HG03457 (cell line): ENCODE results near the gene GRB2.
A peak's percentile ranks its signal among the peaks of the same experiment; 100 is the strongest.

ENCODE experiments used
- ATAC-seq: cut with Tn5 transposase; IDR thresholded peaks from one replicate; pipeline ENCODE4 v1.9.1; 2021; ENCODE audit warnings: moderate number of reproducible peaks; ENCODE audit not compliant: unreplicated experiment

GRB2 gene

GRCh38 chr17:75414488-75414887 lies 9.0 kb upstream of the GRB2 start:
- ATAC-seq: no peak

- ATAC-seq: no peak
Measured at GRCh38 chr17:75412455-75413317, 7.2 kb upstream of the GRB2 start.

GRCh38 chr17:75411328-75412067 lies 6.0 kb upstream of the GRB2 start:
- ATAC-seq: no peak

- ATAC-seq: no peak
Measured at GRCh38 chr17:75410141-75410540, 4.7 kb upstream of the GRB2 start.

DNA sequence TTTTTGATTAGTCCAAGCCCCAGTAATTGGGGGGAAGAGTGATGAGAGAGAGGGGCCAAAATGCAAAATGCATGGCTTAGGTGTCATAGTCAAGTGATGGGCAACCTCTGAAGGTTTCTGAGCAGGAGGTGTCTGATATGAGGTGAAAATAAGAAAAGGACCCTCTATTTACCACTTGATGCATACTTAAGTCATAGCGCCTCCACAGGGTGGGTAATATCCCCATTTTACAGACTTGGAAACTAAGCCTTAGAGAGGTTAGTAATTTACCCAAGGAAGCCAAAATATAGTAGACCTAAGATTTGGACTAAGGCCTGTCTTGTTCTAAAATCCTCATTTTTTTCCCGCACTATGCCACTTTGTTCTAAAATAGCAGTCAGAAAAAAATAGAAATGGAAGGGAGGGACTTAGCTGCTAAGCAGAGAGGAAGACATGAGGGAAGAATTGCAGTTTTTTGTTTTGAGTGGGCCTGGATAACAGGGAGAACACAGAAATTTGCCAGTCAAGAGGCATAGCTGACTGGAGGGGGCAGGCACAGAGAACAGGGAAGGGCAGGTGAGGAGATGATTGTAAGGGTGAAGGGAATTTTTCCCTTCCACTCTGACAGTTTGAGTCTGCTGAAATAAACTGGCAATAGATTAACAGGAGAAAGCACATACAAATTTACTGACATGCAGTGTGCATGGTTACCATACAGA lies 2.3 kb upstream of the GRB2 start:
- no peak for ATAC-seq

DNA sequence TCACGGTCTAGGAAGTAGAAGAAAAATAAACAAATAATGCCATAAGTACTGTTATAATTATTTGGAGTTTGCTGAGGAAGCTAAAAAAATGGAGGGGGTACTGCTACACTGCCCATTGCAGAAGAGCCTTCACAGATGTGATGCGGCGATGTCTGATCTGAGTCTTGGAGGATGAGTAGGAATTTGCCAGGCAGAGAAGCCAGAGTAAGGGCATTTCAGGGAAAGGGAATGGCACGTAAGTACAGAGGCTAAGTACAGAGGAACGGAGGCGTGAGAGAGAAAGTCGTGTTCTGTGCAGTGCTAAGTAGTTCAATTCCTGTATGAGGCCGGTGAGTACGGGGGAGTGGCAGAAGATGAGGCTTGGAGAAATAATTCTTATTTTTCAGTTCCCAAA lies 741 bp upstream of the GRB2 start:
- ATAC-seq: no peak

GRCh38 chr17:75404731-75405364 lies 630 bp downstream of the GRB2 start:
- ATAC-seq: peak; percentile 14

- ATAC-seq: no peak
Measured at GRCh38 chr17:75404223-75404730, 1.2 kb downstream of the GRB2 start.

DNA sequence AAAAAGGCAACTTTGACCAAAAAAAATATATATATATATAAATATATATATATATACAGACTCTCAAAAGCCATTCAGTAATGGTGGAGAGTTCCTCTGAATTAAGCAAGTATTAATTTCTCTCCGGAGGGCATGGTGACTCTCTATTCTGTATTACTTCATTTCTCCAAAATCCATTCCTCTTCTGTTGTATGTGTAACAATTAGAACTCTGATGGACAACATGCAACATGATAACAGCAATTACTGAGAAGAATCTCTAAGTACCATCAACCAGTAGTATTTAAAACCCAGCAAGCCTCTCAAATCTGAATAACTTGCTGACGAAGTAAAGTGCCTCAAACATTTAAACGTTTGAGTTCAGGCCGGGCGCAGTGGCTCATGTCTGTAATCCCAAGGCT lies 2.3 kb downstream of the GRB2 start:
- ATAC-seq: no peak

DNA sequence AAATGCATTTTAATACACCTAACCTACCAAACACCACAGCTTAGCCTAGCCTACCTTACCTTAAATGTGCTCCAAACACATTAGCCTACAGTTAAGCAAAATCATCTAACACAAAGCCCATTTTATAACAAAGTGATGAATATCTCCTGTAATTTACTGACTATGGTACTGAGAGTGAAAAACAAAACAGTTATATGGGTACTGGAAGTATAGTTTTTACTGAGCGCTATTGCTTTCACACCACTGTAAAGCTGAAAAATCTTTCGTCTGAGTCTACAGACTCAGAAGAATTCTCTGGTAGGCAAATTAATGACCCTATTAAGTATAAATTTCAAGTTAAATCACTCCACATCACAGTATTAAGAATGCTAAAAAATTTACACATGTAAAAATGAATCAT lies 3.5 kb downstream of the GRB2 start:
- ATAC-seq: no peak

DNA sequence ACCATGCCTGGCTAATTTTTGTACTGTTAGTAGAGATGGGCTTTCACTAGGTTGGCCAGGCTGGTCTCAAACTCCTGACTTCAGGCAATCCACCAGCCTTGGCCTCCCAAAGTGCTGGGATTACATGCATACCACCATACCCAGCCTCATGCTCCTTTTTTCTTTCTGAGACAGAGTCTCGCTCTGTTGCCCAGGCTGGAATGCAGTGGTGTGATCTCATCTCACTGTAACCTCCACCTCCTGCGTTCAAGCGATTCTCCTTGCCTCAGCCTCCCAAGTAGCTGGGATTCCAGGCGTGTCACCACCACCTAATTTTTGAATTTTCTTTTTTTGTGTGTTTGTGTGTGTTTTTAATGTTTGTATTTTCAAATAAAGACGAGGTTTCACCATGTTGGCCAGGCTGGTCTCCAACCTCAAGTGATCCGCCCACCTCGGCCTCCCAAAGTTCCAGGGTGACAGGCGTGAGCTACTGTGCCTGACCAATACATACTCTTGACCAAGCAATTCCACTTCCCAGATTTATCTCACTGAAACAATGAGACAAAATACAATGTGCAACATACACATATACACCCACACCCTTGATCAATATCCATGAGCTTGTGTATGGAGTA lies 5.0 kb downstream of the GRB2 start:
- no peak for ATAC-seq

DNA sequence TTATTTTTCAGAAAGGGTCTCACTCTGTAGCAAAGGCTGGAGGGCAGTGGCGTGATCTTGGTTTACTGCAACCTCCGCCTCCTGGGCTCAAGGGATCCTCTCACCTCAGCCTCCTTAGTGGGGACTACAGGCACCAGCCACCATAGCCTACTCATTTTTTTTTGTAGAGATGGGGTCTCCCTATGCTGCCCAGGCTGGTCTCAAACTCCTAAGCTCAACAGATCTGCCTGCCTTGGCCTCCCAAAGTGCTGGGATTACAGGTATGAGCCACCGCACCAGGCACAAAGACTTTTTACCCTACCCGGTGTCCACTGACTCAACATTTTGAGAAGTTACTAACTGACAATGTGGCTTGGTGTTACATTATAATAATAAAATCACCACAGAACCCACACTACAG lies 7.2 kb downstream of the GRB2 start:
- ATAC-seq: no peak

DNA sequence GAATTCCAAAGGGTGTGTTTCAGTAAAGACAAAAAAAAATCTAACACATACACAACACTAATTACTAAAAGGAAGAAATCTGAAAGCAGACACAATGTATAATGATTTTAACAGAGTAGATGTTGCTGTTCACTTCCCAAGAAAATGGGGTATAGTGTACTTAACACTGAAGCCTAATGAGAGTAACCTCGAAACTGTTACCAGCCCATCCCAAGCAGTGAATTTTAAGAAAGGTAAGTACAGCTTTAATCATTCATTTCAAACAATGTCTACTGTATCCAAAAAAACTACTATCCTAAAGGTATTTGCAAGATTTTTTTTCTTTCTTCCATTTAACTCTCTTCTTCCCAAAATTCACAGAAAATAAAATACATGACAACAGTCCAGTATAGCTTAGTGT lies 8.3 kb downstream of the GRB2 start:
- no peak for ATAC-seq

GRCh38 chr17:75396796-75397195 lies 8.7 kb downstream of the GRB2 start:
- no peak for ATAC-seq

- ATAC-seq: no peak
Measured at GRCh38 chr17:75396025-75396424, 9.5 kb downstream of the GRB2 start.

DNA sequence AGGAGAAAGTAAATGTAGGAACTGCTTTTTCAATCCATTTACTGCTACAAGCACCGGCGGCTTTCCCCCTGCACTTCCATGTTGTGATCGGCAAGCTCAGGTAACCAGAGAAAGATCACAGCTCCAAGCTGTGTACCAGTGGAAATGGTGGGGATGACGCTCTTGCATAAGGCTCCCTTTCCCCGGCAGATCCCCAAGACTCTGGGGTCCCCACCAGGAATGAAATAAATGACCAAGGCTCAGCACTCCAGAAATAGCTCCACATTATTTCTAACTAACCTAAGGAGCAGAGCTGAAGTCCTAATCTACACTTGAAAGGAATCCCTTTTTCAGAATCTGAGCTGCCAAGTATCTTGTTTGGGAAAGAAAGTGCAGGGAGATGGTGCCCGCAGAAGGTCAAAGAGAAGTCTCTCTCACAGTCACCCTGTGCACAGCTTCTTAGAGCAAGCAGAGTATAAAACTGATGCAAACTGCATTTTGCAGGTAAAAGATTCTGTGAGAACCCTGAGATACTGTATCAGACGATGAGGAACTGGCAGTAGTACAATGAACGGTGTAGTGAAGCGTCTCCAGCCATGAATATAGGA lies 11.1 kb downstream of the GRB2 start:
- no peak for ATAC-seq

- ATAC-seq: no peak
Measured at GRCh38 chr17:75393523-75394331, 11.8 kb downstream of the GRB2 start.

DNA sequence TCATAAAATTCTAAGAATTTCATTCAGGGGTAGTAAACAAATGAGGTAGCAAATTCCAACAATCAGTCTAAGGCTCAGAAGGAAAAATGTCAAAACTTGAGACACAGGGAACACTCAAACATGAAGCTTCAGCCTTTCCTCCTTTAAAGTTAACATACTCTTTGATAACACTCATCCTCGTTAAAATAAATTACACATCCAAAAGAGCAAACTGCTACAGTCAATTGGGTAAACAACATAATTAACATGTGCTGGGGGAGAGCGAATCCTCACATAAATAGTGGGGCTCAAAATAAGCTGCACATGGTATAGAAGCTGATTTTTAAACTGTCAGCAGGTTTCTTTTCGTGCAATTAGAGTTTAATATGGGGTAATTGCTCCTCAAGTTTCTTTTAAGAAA lies 12.9 kb downstream of the GRB2 start:
- ATAC-seq: no peak

DNA sequence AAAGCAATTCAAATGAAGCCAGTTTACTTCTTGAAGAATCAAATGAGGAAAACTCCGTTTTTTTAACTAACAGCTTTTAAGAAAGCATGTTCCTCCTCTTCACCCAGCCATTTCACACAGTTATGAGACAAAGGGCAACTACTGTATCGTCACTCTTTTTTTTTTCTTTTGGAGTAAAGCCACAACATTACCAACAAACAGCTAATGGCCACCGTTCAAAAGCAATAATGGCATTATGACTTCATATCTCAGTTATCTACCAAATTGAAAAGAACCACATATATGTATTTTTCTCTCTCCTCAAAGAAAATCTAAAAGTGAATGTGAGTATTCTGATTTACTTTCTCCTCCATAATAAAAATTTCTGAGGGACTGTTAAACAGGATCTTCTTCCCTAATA lies 14.5 kb downstream of the GRB2 start:
- no peak for ATAC-seq
